ENCODE data around the gene OTOG.

Gene OTOG

GRCh38 chr11:17607591-17608570 is 60.8 kb downstream of the OTOG start:
- DNase-seq (ENCODE audit: low read depth) = no peak
- no peak for TF ChIP-seq CTCF (conservative IDR thresholded peaks at IDR 0.05; ENCODE audit: low read depth, low read length)
- H3K4me3 ChIP-seq (ENCODE audit: low read depth, low read length) = no peak overlapping the region

GRCh38 chr11:17608821-17609220 is 61.8 kb downstream of the OTOG start:
- DNase-seq (ENCODE audit: low read depth) = no peak
- H3K4me3 ChIP-seq (ENCODE audit: low read depth, low read length) = no peak overlapping the region

GRCh38 chr11:17609291-17610084 is 62.4 kb downstream of the OTOG start:
- H3K4me3 ChIP-seq (ENCODE audit: low read depth, low read length) = no peak overlapping the region
- TF ChIP-seq CTCF (conservative IDR thresholded peaks at IDR 0.05; ENCODE audit: low read depth, low read length) = no peak
- no peak for DNase-seq (ENCODE audit: low read depth)

More at GRCh38 chr11:17608821-17609220, 61.8 kb downstream of the OTOG start:
- TF ChIP-seq CTCF (conservative IDR thresholded peaks at IDR 0.05; ENCODE audit: low read depth, low read length) = no peak

- H3K4me3 ChIP-seq (ENCODE audit: low read depth, low read length) = no peak overlapping the region
- TF ChIP-seq CTCF (conservative IDR thresholded peaks at IDR 0.05; ENCODE audit: low read depth, low read length) = no peak
- no peak for DNase-seq (ENCODE audit: low read depth)
Observed at GRCh38 chr11:17610085-17610894, 63.2 kb downstream of the OTOG start.

- DNase-seq (ENCODE audit: low read depth) = no peak
- TF ChIP-seq CTCF (conservative IDR thresholded peaks at IDR 0.05; ENCODE audit: low read depth, low read length) = no peak
- no peak overlapping the region for H3K4me3 ChIP-seq (ENCODE audit: low read depth, low read length)
Observed at GRCh38 chr11:17611049-17611448, 64.0 kb downstream of the OTOG start.

- H3K4me3 ChIP-seq (ENCODE audit: low read depth, low read length) = no peak overlapping the region
- TF ChIP-seq CTCF (conservative IDR thresholded peaks at IDR 0.05; ENCODE audit: low read depth, low read length) = no peak
- no peak for DNase-seq (ENCODE audit: low read depth)
Observed at GRCh38 chr11:17611503-17612220, 64.6 kb downstream of the OTOG start.
